IPS DF 19.7 (cell line): Measurements from ENCODE around the gene SLC6A13.
A peak's percentile ranks its signal among the peaks of the same experiment; 100 is the strongest.
"Not testable (repeated sequence)": the region's sequence is repeated elsewhere in the genome, so short reads cannot be mapped to it uniquely, and the experiment has no call there.

ENCODE experiments used
- DNase-seq: peaks from one replicate; pipeline ENCODE4 v3.0.0-alpha.2; 2013; ENCODE audit warnings: low read depth, low spot score

Gene SLC6A13

DNA sequence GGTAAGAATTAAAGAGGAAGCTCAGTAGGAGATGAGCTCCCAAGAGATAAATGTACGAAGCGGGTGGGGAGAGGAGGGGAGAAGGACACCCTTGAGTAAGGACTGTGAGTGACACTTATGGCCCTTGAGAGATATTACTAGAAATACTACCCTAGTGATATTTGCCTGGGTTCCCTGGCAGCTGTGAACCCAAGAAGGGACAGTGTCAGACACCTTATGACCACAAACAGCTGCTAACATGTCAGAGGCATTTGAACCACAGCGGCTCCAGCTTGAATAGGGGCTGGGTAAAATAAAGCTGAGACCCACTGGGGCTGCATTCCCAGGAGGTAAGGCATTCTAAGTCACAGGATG lies 29.0 kb downstream of the SLC6A13 start:
- no peak for DNase-seq

DNA sequence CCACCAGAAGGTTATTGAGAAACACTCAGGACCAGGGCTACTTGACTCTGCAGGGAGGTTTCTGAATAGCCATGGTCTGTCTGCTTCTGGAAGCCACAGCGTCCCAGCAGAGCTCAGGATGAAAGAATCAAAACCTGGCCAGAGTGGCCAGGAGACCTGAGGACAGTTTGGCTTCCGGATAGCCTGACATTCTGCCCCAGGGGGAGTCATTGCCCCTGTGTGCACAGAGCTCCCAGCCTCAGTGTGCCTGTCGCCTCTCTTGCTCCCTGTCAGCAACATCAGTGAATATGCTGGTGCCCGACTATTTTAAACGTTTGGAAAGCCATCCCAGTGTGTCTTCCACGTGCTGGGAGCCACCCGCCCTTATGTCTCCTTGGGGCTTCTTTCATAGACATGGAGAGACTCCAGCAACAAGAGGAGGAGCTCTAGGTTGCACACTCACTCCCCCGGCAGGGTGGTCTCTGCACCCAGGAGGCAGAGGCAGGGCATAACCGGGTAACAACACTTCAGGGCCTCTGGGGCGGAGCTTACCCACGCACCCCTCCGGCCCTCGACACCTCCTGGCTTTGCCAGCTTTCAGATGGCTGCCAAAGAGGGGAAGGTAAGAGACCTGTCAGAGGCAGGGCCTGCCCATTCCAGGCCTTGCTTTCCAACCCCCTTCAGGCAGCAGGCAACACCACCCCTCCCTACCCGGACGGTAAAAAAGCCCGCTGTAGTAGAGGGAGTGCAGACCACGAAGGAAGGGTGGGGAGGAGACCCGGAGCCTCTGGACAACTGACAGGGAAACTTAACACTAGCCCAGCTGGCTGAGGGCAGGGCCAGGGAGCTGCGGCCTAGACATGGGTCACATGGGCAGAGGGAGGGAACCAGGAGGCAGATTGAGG lies 29.7 kb downstream of the SLC6A13 start:
- no peak for DNase-seq

DNA sequence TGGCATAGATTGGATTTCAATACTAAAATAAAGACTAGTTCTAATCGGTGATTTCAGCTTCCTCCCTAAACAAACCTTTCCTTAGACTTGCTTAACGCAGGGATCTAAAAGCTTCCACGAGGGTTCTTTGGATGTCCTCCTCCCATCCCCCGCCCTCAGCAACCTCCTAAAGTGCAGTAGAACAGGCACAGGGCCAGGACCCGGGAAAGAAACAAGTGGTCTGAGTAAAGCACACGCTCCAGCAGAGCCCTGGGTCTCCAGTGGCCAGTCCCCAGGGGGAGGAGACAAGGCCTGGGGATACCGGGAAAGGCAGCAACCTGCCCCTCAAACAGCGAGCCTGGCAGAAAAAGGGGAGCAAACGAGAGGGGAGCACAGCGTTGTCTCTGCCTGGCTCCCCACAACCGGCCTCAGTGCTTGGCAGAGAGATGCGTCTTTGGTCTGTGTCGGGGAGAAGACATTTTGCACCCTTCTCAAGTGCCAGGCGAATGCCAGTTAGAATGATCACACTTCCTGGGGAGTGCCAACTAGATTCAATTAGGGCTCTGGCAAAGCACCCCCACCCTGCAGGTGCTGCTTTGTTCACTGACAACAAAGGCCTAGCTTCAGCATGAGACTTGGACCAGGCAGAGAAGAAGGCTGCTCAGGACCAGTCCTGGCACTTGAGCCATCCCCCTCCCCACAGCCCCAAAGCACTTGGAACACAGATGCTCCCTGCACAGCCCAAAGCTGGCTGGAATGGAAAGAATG lies 31.5 kb downstream of the SLC6A13 start:
- DNase-seq = no peak

DNA sequence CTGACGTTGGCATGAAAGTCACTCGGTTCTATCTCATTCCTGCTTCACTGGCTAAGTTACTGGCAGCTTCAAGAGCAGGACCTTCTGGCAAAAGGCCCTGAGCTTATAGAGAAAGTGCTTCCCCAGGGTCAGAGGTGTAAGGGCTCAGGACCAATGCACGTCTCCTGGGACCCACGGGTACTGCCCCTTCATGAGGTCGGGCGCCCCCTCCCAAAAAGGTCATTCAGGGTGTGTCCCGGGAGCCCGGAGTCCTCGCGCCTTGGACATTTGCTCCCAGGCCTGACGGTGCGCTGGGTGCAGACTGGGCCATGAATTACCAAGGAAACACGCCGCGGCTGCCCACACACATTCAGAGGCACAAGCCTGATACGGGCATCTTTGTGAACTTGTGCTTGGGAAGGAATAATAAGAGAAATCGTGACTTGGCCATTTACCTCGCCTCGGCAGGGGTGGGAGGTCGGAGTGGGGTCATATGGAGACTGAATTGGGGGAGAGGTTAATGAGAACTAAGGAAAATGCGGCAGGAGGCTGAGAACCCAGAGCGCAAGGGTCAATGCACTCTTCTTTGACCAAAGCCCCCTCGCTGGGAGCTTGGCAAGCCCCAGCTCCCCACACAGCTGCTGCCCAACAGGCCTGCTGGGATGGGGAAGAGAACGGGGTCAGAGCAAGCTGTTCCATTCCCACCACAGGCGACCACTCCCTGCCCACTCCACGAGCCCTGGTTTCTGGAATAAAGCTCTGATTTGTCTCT lies 33.0 kb downstream of the SLC6A13 start:
- no peak for DNase-seq

DNA sequence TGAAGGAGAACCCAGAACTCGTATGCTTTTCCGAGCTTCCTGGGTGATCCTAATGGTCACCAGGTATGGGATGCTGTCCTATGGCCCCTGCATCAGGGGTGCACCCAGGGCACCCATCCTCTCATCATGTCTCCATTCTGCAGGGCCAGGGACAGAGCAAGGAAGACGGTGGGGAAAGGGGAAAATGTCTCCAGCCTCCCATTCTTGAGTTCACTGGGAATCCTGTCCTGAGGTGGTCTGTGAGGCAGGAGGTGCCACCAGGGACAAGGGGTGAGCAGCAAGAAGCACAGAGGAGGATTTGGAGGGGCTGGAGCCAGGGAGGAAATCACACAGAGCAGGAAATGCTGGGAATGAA lies 33.8 kb downstream of the SLC6A13 start:
- DNase-seq = no peak

DNA sequence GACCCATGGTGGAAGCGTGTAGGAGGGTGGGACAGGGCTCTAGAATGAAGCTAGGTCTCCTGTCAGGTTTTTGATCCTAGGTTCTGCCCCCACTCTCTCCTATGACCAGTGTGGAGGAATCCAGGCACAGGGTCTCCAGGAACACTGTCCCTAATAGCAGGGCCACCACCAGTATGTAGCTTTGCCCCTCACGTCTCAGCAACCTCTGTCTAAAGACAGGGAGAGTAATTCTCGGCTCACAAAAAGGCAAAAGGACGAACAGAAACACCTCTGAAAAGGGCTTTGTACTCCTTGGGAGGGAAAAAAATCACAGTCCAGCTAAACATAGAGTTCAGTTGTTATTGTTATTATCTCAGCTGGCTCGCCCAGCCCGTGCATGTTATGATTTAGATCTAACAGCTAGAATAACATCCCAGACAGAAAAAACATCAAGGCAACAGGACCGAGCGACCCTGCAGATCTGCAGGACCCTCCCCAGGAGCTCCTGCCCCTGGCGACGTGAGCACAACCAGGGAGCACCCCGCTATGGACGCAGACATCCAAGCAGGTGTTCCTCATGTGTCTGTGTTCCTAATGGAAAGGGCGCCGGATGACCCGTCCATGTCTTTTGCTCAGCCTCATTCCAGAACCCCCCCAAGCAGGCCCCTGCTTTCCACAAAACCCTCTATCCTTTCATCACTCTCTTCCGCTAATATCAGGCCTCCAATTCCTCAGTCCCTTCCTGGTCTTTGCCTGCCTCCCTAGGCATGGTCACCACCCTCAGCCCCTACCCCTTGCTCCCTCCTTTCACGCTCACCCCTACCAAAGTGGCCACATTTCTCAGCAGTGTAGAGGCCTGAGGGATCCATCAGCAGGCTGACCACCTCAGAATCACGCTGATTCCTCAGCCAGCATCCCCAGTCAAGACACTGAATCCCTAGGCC lies 34.5 kb downstream of the SLC6A13 start:
- no peak for DNase-seq

DNA sequence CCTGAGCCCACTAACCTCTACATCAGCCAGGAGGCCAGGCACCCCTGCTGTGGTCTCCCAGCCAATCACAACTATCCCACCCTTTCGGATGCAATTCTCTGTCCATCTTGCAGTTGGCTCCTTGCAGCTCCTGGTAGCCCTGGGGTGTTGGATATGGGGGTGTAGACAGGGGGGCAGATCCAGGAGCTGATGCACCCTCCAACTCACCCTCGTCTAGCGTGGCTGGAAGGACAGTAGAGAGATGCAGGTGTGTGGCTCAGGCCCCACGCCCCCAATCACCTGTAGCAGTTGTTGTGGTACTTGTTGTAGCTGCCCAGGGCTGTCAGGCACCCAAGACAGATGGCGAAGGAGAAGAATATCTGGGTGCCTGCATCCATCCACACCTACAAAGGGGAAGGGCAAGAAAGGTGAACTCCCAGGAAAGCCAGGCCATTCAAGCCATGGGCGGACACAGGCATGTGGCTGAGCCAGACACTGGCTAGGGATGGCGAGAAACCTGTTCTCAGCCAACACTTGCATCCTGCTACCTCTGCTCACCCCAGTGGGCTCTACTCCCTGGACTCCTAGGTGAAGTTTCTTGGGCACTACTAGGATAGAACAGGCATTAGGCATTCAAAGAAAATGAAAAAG lies 35.2 kb downstream of the SLC6A13 start:
- no peak for DNase-seq

DNA sequence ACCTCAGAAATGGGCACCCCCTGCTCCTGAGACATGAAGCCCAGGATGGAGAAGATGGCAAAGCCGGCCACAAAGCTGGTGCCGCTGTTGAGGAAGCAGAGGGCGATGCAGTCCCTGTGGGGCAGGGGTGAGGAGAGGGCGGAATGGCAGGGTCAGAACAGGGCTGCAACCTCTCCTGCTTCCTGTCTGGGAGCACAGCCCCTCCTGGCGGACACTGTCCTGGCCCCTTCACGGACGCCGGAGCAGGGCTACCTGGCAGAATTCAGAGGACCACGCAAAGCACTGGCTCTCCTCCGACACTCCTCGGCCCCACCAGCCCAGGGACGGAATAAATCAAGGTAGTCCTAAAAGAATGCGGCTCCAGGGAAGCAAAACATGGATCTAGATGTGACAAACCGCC lies 36.2 kb downstream of the SLC6A13 start:
- no peak for DNase-seq

DNA sequence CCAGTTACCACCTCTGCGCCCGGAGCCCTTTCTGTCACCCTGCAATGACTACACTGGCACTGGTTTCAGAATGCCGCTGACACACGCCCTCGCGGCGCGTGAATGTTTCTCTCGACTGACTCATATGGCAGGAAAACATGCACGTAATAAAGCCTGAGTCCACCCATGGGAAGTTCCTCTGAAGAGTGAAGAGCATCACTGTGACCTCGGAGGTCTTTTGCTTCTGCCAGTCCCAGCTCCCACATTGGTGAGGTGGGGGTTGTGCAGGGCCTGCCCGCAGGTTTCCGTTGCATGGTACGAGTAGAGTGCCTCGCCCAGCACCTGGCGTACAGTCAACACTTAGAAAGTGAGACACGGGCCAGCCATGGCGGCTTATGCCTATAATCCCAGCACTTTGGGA lies 37.6 kb downstream of the SLC6A13 start:
- DNase-seq = no peak

DNA sequence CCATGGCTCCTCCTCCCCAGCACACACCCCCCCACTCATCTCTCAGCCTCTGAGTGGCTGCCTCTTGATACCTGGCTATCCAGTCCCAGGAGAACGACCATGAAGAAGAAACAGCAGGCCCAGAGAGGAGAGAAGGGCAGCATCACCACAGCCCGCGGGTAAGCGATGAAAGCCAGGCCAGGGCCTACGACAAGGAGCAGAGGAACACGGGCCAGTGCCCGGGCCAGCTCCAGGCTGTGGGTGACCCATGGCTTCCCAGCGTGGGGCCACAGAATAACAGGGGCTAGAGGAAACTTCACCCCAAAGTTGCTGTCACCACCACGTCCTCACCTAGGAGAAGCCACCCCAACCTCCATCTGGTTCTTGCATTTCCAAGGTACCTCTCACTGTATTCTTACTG lies 38.3 kb downstream of the SLC6A13 start:
- no peak for DNase-seq

DNA sequence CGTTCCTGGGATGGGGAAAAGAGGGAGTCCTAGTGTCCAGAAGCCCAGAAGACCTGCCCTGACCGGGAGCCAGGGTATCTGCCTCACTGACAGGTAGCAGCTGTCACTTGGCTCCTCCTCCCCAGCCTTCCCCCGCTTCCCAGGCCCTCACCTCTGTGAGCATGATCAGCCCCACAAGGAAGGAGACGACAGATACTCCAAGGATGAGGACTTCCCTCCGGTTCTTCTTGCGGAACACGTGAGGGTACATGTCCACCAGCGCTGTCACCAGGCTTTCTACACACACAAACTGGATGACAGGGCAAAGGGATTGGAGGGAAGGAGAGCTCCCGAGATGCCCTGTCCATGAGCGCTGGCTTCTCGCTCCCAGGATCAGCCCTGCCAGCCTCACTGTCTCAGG lies 38.8 kb downstream of the SLC6A13 start:
- no peak for DNase-seq

DNA sequence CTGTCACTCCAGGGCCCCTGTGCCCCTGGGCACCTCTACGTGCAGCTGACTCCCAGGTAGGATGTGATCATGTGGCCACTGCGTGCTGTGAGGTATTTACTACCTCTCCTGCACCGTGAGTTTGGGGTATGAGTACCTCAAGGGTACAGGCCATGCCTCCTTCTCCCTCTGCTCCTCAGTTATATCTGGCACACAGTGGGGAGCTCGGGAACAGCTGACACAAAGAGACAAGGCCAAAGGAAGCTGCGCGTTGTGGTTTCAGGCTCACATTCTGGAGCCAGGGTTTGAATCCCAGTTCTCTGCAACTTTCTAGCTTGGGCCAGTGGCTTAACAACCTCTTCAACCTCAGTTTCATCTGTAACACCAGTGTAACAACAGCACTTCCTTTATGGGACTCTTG lies 40.9 kb downstream of the SLC6A13 start:
- DNase-seq = no peak

DNA sequence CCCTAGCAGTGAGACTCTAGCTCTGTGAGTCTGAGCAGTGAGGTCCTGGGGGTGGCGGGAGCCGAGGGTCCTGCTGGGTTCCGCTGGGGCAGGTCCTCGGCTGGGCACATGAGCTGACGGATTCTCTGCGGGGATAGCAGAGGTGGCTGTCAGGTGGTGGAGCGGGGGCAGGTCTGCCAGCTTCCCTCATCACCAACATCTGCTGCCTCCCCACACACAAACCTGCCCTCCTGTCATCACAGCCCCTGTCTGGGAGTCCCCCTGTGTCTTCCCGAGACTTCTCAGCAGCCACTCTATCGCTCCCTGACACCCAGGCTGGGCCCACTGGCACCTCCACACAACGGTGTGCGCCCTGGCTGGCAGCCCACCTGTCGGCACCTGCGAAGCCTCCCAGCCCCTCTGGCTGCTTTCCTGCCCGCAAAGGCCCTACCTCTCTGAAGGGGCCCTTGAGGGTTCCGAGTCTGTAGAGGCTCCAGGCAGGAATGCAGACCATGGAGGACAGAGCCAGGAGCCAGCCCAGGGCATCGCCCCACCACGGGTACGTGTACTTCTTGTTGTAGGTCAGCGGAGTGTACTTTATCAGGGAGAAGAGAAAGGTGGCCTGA lies 41.6 kb downstream of the SLC6A13 start:
- no peak for DNase-seq

DNA sequence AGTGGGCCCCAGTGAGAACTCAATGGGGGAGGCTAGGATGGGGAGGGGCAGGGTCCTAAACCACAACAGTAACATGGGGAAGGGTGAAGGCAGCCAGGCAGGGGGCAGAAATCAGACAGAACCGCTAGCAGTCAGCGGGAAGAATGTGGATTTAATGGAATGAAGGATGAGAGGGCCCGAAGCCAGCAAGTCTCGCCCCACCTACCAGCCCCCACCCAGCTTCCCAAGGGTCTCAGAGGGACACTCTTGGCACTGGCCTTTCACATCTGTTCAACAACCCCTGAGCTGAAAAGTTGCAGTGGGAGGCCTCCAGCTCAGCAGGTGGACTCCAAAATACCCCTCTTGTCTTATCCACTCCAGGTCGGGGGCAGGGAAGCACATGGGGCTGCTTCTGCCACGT lies 42.1 kb downstream of the SLC6A13 start:
- no peak for DNase-seq

DNA sequence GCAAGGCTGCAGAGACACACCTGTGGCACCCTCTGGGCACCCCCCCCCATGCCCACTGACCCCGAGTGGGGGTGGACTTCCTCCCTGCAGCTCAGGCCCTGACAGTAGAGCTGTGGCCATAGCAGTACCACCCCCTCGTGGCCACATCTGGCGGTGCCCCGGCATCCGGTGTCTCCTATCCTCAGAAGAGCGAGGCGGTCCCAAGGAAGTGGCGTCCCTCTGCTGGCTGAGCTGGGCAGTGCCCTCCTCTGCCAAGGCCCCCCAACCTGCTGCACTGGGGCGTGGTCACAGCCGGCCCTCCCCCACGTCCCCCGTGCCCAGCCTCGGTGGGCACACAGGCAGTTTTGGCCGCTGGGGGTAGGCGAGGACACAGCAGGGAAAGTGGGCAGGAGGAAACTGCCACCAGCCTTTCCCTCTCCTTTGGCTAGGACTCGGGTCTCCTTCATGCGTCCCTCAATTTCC lies 42.7 kb downstream of the SLC6A13 start:
- peak; percentile 52 for DNase-seq

DNA sequence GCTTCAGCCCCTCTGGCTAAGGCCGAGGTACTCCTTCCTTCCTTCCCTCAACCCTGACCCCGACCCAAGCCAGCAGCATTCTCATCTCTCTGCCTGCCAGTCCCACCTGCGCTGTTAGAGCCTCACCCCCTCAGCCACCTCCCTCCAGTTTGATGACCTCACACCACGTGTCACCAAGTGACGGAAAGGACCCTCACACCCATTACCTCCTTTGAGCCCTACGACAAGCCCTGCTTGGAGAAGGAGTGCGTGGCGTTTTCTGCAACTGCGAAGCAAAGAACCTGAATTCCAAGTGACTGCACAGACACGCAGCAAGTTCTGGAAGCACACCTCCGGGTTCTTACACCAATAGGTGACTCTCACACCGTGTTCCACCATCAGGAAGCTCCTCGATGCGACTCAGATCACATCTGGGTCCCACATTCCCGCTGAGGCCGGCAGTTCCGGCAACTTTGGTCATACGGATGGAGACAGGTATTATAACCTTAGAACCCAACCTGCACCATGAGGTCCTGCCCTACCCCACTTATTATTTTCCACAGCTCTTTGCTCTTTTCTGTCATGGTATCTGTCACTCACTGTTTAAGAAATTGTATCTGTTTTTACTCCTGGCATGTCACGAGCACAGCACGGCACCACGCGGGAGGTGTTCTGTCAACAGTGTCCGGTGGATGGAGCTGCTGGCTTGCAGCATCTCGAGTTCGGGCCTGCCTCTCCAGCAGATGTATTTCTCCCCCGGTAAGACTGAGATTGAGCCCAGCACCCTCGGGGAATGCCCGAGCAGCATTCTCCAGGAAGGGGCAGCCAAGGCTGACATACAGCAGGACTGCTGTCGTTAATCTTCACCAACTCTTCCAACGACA lies 43.7 kb downstream of the SLC6A13 start:
- DNase-seq = no peak

DNA sequence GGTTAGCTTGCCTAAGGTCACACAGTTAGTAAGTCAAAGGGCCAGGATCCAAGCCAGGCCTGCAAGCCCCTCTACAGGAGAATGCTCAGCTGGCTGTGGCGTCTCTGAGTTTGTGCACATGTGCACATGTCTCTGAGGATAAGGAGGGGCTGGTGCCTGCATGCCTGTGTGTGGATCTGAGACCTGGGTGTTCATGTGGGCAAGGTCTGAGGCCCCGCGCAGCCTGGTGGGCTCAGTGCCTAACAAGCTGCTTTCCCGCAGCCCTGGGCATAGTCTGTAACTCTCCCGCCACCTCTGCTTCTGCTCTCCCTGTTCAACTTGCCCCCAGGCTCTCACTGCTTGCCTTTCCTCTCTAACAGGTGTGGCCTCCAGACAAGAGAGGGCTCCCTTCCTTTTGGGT lies 44.4 kb downstream of the SLC6A13 start:
- DNase-seq = no peak

DNA sequence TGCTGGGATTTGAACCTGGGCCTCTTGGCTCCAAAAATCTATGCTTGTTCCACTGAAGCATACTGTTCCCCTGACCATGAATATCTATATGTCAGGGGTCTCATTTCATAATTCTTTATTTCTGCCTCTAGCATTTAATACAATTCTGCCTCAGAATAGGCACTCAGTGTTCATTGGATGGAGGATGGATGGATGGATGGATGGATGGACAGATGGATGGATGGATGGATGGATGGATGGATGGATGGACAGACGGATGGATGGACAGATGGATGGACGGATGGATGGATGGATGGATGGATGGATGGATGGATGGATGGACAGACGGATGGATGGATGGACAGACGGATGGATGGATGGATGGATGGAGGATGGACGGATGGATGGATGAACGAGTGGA lies 45.6 kb downstream of the SLC6A13 start:
- DNase-seq = not testable (repeated sequence)

DNA sequence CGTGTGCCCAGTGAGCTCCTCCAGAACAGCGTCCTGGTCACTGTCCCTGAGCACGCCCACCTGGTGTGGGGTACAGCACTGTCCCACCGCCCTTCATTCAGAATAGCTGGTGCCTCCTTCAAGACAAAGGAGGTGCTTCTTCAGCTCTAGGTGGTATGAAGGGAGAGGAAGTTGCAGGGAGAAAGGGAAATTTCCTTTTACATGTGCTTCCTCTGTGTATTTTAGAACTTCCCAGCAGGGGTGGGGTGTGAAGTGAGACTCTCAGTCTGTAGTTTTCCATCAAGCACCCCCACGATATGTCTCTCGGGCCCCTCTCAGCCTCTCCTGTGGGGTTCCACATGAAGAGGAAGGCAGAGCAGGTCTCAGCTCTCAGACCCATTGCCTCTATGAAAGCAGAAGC lies 47.5 kb downstream of the SLC6A13 start:
- DNase-seq = no peak
